NT2/D1 (cell line): ENCODE measurements around the gene KIAA1328.

Experiments
- SUZ12 ChIP-seq: IDR thresholded peaks from 2 replicates; pipeline ENCODE4 v1.6.1; 2011; ENCODE audit not compliant: insufficient read length, insufficient read depth; ENCODE audit errors: extremely low read depth
- YY1 ChIP-seq: IDR thresholded peaks from 2 replicates; pipeline ENCODE4 v1.6.1; 2011; ENCODE audit not compliant: insufficient read length, insufficient read depth
- ZNF274 ChIP-seq: IDR thresholded peaks from 2 replicates; pipeline ENCODE4 v1.6.1; 2011; ENCODE audit warnings: mild to moderate bottlenecking, low read depth, low read length

DNA sequence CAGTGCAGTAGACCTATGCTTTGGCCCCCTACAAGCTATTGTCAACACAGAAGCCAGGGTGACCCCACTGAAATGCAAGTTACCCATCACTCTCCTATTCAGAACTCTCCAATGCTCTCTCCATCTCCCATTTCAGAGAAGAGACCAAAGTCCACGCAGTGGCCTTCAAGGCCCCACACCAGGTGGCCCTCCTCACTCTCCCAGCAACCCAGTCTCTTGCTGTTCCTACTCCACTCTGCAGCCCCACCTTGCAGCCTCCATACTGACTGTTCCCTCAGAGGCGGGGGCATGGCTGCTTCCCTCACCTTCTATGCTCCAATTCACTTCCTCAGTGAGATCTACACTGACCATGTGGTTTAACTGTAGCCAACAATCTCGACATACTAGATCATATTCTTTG lies 423.4 kb downstream of the KIAA1328 start:
- TF ChIP-seq YY1 (no peak), ZNF274 (no peak), SUZ12 (no peak)
